Measurements from ENCODE around the gene ATN1.
A peak's percentile ranks its signal among the peaks of the same experiment; 100 is the strongest.

The ATN1 gene

DNA sequence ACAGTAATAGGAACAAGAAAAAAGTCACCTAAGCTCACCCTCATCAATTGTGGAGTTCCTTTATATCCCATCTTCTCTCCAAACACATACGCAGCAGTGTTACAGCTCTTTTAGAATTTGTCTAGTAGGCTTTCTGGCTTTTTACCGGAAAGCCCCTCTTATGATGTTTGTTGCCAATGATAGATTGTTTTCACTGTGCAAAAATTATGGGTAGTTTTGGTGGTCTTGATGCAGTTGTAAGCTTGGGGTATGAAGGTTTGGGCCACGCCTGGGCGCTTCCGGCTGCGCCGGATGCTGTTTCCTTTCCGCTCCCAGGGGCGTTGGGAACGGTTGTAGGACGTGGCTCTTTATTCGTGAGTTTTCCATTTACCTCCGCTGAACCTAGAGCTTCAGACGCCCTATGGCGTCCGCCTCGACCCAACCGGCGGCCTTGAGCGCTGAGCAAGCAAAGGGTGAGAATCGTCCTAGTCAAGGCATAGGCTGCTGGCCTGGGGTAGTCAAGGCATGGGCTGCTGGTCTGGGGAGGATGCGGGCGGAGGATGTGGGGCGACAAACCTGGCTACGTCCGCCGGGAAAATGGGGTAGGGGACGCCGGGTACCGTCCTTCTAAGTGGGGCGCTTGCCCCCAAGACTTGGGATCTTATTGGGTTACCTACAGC lies 16.1 kb downstream of the ATN1 start, which contains the start of the genes C12orf57 and RNU7-1:
TSS of gene C12orf57 (plus strand) at position 301 of the 659 bp plus-strand sequence. CDS start at position 401, 100 bp downstream.
TSS of gene RNU7-1 (plus strand) at position 95 of the 659 bp plus-strand sequence.
- H3K27me3 ChIP-seq (ENCODE audit: insufficient read depth, low read depth): no peaks in the 10 kb centered on the region
- no peak within 1 kb of the TSS for H3K4me3 ChIP-seq (IDR thresholded peaks at IDR 0.05; ENCODE audit: insufficient read depth, low read depth, low read length)
- TF ChIP-seq, protein P1, sequence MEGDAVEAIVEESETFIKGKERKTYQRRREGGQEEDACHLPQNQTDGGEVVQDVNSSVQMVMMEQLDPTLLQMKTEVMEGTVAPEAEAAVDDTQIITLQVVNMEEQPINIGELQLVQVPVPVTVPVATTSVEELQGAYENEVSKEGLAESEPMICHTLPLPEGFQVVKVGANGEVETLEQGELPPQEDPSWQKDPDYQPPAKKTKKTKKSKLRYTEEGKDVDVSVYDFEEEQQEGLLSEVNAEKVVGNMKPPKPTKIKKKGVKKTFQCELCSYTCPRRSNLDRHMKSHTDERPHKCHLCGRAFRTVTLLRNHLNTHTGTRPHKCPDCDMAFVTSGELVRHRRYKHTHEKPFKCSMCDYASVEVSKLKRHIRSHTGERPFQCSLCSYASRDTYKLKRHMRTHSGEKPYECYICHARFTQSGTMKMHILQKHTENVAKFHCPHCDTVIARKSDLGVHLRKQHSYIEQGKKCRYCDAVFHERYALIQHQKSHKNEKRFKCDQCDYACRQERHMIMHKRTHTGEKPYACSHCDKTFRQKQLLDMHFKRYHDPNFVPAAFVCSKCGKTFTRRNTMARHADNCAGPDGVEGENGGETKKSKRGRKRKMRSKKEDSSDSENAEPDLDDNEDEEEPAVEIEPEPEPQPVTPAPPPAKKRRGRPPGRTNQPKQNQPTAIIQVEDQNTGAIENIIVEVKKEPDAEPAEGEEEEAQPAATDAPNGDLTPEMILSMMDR (conservative IDR thresholded peaks at IDR 0.05; ENCODE audit: low read depth, low read length): no peak
- no peaks in the 10 kb centered on the region for H3K36me3 ChIP-seq (ENCODE audit: insufficient read depth)
- no peaks in the 10 kb centered on the region for H4K20me1 ChIP-seq (ENCODE audit: insufficient read depth)
- H3K4me2 ChIP-seq: peak within 1 kb of the TSS; percentile 73
- H2AFZ ChIP-seq (ENCODE audit: low read depth): peak within 1 kb of the TSS; percentile 54; the same call in 1 of the 2 replicates
- no peaks in the 10 kb centered on the region for H3K79me2 ChIP-seq (ENCODE audit: insufficient read depth, low read depth)
- H3K27ac ChIP-seq: peak within 1 kb of the TSS; percentile 98
- peaks cover 21% of the 10 kb centered on the region for H3K4me1 ChIP-seq (ENCODE audit: low read depth, poor library complexity, severe bottlenecking)
- peak within 1 kb of the TSS; percentile 86 for H3K9ac ChIP-seq

DNA sequence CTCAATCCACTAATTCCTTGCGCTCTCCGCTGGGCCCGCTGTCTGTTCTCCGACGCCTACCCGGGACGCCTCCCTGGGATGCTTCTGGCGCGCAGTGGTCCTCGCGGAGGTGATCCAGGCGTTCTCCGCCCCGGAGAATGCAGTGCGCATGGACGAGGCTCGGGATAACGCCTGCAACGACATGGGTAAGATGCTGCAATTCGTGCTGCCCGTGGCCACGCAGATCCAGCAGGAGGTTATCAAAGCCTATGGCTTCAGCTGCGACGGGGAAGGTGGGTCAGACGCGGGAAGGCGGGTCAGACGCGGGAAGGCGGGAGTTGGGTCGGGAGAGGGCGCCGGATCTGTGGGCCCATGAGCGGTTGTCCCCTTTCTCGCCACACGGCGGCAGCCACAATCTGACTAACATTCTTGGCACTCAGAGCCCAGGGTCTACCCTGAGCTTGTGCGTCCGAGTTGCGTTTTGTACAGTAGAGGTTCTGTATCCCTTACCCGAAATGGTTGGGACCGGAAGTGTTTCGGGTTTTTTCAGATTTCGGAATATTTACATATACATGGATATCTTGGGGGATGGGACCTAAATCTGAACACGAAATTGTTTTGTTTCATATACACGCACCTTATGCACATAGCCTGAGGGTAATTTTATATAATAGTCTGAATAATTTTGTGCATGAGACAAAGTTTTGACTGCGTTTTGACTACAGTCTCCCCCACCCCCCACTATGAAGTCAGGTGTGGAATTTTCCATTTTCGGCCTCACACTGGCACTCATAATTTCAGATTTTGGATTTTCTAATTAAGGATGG lies 16.8 kb downstream of the ATN1 start:
- Histone ChIP-seq H3K4me3 (IDR thresholded peaks at IDR 0.05; ENCODE audit: insufficient read depth, low read depth, low read length) (no peak overlapping the region), H3K4me1 (ENCODE audit: low read depth, poor library complexity, severe bottlenecking) (peaks cover 28% of the 10 kb centered on the region), H3K27ac (peak overlapping the region; percentile 98), H3K36me3 (ENCODE audit: insufficient read depth) (no peaks in the 10 kb centered on the region), H4K20me1 (ENCODE audit: insufficient read depth) (no peaks in the 10 kb centered on the region), H3K9ac (peak overlapping the region; percentile 86), H3K27me3 (ENCODE audit: insufficient read depth, low read depth) (no peaks in the 10 kb centered on the region), H3K79me2 (ENCODE audit: insufficient read depth, low read depth) (no peaks in the 10 kb centered on the region), H2AFZ (ENCODE audit: low read depth) (peak overlapping the region; percentile 54; the same call in 1 of the 2 replicates), H3K4me2 (peak overlapping the region; percentile 73)
- TF ChIP-seq, protein P1 (conservative IDR thresholded peaks at IDR 0.05; ENCODE audit: low read depth, low read length): peak; percentile 72

- TF ChIP-seq, protein P1 (conservative IDR thresholded peaks at IDR 0.05; ENCODE audit: low read depth, low read length): no peak
- peaks cover 31% of the 10 kb centered on the region for H3K4me1 ChIP-seq (ENCODE audit: low read depth, poor library complexity, severe bottlenecking)
- no peaks in the 10 kb centered on the region for H3K36me3 ChIP-seq (ENCODE audit: insufficient read depth)
- H3K27me3 ChIP-seq (ENCODE audit: insufficient read depth, low read depth): no peaks in the 10 kb centered on the region
- peak overlapping the region; percentile 98; the same call in 1 of the 2 replicates for H3K27ac ChIP-seq
- H3K4me3 ChIP-seq (IDR thresholded peaks at IDR 0.05; ENCODE audit: insufficient read depth, low read depth, low read length): no peak overlapping the region
- no peak overlapping the region; the same call in 1 of the 2 replicates for H3K9ac ChIP-seq
- H4K20me1 ChIP-seq (ENCODE audit: insufficient read depth): no peaks in the 10 kb centered on the region
- peak overlapping the region; percentile 73 for H3K4me2 ChIP-seq
- no peak overlapping the region for H2AFZ ChIP-seq (ENCODE audit: low read depth)
- H3K79me2 ChIP-seq (ENCODE audit: insufficient read depth, low read depth): no peaks in the 10 kb centered on the region
Observed at GRCh38 chr12:6945613-6946012, 17.9 kb downstream of the ATN1 start.

- Histone ChIP-seq H3K4me1 (ENCODE audit: low read depth, poor library complexity, severe bottlenecking) (peaks cover 31% of the 10 kb centered on the region), H3K4me3 (IDR thresholded peaks at IDR 0.05; ENCODE audit: insufficient read depth, low read depth, low read length) (no peak overlapping the region), H3K27me3 (ENCODE audit: insufficient read depth, low read depth) (no peaks in the 10 kb centered on the region), H3K9ac (no peak overlapping the region), H4K20me1 (ENCODE audit: insufficient read depth) (no peaks in the 10 kb centered on the region), H2AFZ (ENCODE audit: low read depth) (no peak overlapping the region), H3K4me2 (no peak overlapping the region), H3K36me3 (ENCODE audit: insufficient read depth) (no peaks in the 10 kb centered on the region), H3K27ac (no peak overlapping the region), H3K79me2 (ENCODE audit: insufficient read depth, low read depth) (no peaks in the 10 kb centered on the region)
- TF ChIP-seq, protein P1 (conservative IDR thresholded peaks at IDR 0.05; ENCODE audit: low read depth, low read length): no peak
Observed at GRCh38 chr12:6946033-6946919, 18.5 kb downstream of the ATN1 start.

Data from KMS-11 (cell line).